Neutrophil (primary cell): Measurements from ENCODE around the gene TDRKH.

ENCODE experiments used
- H3K27ac ChIP-seq: fragments of 200-600 bp; sonication (generic); 2 replicates; pipeline ENCODE4 v1.5.1; 2016; ENCODE audit warnings: mild to moderate bottlenecking, moderate library complexity
- H3K27me3 ChIP-seq: fragments of 200-600 bp; sonication (generic); 2 replicates; pipeline ENCODE4 v1.6.0; 2016; ENCODE audit warnings: mild to moderate bottlenecking
- H3K36me3 ChIP-seq: fragments of 200-600 bp; sonication (generic); 2 replicates; pipeline ENCODE4 v1.5.1; 2017
- H3K4me1 ChIP-seq, 2 experiments: fragments of 200-600 bp in 1 of 2; sonication (generic) in 1 of 2; 1 replicate in 1 of 2; 2 replicates in 1 of 2; pipeline versions ENCODE4 v1.5.1 to v1.6.1; 2013 to 2016; ENCODE audit warnings: low read depth in 1 of 2, low read length in 1 of 2, mild to moderate bottlenecking in 1 of 2, moderate library complexity in 1 of 2; ENCODE audit not compliant: control insufficient read depth in 1 of 2, insufficient read depth in 1 of 2
- H3K4me3 ChIP-seq, 2 experiments: fragments of 200-600 bp in 1 of 2; sonication (generic) in 1 of 2; 1 replicate in 1 of 2; 2 replicates in 1 of 2; pipeline ENCODE4 v1.5.1; 2013 to 2016; ENCODE audit warnings: low read depth in 1 of 2, low read length in 1 of 2, mild to moderate bottlenecking in 1 of 2, moderate library complexity in 1 of 2
- H3K9me3 ChIP-seq: fragments of 200-600 bp; sonication (generic); 2 replicates; pipeline ENCODE4 v1.5.1; 2016
- TF ChIP-seq, protein P1 (sequence below): fragments of 200-600 bp; sonication (generic); IDR thresholded peaks from 2 replicates; pipeline ENCODE4 v1.5.1; 2016; ENCODE audit warnings: antibody characterized with exemption

Gene TDRKH

DNA sequence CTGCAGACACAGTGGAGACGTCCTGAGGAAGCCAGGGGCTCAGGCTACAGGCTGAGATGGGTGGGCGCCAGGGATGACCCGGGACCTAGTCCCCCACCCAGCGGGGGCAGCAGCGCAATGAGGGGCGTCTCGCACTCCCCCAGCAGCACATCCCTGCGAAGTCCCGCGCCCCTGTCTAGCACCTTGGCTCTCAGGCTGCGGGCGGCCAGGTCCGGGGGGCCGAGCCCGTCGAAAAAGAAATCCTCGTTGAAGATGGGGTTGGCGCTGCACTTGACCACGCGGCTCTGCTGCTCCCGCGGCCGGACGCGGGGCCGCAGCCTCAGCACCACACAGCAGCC is 47.6 kb upstream of the TDRKH start:
- peaks cover 96% of the 10 kb centered on the region for H3K27me3 ChIP-seq
- no peak overlapping the region for H3K4me3 ChIP-seq

DNA sequence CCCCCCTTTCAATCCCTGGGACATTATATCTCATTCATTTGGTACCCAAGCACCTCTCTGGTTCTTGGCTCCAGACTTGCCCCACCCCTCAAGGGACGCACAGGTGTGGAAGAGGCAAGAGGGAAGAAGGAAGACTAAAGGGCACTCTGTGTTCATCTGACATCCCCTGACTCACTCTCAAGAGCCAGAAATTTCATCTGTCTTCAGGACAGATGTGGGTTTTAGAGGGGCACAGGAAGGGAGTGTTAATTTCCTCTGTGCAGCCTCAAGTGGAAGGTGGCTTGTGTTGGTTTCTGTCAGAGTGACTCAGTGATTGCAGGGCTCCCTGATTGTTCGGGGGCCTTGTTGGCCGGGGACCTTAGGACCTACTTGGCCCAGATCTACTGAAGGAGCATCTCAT is 46.9 kb upstream of the TDRKH start:
- H3K27me3 ChIP-seq: peaks cover 90% of the 10 kb centered on the region
- TF ChIP-seq, protein P1, sequence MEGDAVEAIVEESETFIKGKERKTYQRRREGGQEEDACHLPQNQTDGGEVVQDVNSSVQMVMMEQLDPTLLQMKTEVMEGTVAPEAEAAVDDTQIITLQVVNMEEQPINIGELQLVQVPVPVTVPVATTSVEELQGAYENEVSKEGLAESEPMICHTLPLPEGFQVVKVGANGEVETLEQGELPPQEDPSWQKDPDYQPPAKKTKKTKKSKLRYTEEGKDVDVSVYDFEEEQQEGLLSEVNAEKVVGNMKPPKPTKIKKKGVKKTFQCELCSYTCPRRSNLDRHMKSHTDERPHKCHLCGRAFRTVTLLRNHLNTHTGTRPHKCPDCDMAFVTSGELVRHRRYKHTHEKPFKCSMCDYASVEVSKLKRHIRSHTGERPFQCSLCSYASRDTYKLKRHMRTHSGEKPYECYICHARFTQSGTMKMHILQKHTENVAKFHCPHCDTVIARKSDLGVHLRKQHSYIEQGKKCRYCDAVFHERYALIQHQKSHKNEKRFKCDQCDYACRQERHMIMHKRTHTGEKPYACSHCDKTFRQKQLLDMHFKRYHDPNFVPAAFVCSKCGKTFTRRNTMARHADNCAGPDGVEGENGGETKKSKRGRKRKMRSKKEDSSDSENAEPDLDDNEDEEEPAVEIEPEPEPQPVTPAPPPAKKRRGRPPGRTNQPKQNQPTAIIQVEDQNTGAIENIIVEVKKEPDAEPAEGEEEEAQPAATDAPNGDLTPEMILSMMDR: no peak
- H3K4me1 ChIP-seq: peaks cover 7 to 20% of the 10 kb centered on the region in 2 experiments
- no peaks in the 10 kb centered on the region for H3K9me3 ChIP-seq
- H3K27ac ChIP-seq: no peak overlapping the region
- H3K36me3 ChIP-seq: no peaks in the 10 kb centered on the region
- no peak overlapping the region for H3K4me3 ChIP-seq

More for the DNA sequence above, 47.6 kb upstream of the TDRKH start:
- Histone ChIP-seq H3K4me1 (peaks cover 7 to 20% of the 10 kb centered on the region in 2 experiments), H3K36me3 (no peaks in the 10 kb centered on the region), H3K9me3 (no peaks in the 10 kb centered on the region), H3K27ac (no peak overlapping the region)
- TF ChIP-seq, protein P1: no peak

DNA sequence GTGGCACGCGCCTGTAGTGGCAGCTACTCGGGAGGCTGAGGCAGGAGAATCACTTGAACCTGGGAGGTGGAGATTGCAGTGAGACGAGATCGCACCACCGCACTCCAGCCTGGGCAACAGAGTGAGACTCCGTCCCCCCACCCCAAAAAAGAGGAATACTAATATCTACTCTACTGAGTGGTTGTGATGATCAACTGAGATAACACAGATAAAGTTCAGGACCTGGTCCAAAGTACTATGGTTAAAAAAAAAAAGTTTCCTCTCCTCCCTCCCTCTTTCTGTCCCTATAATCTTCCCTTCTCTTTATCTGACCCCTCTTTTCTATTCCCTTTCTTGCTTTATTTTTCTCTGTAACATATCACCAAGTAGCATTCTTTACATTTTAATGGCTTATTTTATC is 45.3 kb upstream of the TDRKH start:
- peaks cover 7 to 20% of the 10 kb centered on the region in 2 experiments for H3K4me1 ChIP-seq
- peaks cover 74% of the 10 kb centered on the region for H3K27me3 ChIP-seq
- TF ChIP-seq, protein P1: no peak
- H3K4me3 ChIP-seq: no peak overlapping the region
- H3K27ac ChIP-seq: no peak overlapping the region
- H3K9me3 ChIP-seq: no peaks in the 10 kb centered on the region
- no peaks in the 10 kb centered on the region for H3K36me3 ChIP-seq

DNA sequence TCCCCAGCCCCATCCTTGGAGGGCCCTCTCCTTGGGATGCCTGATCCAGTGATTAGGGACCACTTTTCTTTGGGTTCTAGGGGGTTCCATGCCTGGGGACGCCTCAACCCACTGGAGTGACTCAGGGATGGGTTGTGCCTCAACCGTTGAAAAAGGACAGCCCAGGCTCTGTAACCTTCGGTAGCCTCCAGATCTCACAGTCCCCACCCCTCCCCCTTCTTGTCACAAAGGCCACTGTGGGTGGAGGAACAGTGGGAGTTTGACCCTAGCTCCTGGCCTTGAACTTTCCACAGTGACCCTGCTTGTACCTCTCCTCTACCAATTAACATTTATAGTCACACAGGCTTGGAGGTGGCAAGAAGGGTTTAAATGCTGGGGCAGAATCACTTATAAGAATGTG is 43.9 kb upstream of the TDRKH start:
- Histone ChIP-seq H3K9me3 (no peaks in the 10 kb centered on the region), H3K27ac (no peak overlapping the region), H3K4me3 (no peak overlapping the region), H3K36me3 (no peaks in the 10 kb centered on the region), H3K4me1 (peaks cover 10 to 15% of the 10 kb centered on the region in 2 experiments), H3K27me3 (peaks cover 60% of the 10 kb centered on the region)
- TF ChIP-seq, protein P1: no peak

DNA sequence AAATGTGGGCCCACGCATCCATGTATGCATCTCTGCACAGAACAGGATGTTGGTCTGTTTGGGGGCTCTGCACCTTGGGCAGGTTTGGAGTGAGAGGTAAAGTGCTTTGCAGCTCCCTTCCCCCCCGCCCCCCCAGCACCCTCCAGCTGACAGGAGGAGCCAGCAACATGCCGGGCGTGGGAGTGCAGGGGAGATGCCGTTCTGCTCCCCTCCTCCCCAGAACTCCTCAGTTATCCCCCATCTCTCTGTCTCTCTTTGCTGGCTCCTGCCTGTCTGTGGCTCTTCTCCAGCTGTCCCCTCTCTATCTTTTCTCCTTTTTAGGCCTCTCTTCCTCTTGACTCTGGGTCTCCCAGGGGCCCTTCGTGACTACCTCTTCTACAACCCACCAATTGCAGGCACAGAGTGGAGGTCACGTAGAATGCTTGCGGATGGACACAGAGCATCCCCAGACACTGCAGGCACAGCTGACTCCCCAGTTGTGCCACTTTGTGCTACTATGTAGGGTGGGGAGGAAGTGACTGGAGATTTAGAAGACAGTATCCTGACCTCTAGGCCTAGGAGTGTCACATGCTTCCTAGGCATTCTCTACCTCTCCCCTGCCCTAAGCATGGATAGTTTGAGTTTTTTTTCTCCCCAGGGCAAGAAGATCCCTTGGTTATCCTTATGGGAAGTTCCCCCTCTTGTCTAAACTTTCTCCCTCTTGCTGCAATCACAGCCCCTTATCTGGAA is 43.0 kb upstream of the TDRKH start:
- Histone ChIP-seq H3K9me3 (no peaks in the 10 kb centered on the region), H3K27ac (no peak overlapping the region), H3K4me1 (peaks cover 10 to 11% of the 10 kb centered on the region in 2 experiments), H3K36me3 (no peaks in the 10 kb centered on the region), H3K27me3 (peaks cover 51% of the 10 kb centered on the region), H3K4me3 (no peak overlapping the region)
- TF ChIP-seq, protein P1: no peak
